ENCODE measurements around the gene BCKDHB. TPM values are rescaled to one million over a fixed set of nuclear protein-coding genes. Genes with fewer than 3 reads are reported as not detected.

The BCKDHB gene
- total and polyA plus RNA-seq, 2 experiments from 2014 or later, result 32.1 to 42.7 TPM

GRCh38 chr6:80245043-80245442, 138.6 kb downstream of the BCKDHB start (continued):
- TF ChIP-seq REST (IDR thresholded peaks at IDR 0.05; ENCODE audit: unreplicated experiment) (no peak), EZH2phosphoT487 (IDR thresholded peaks at IDR 0.05; ENCODE audit: unreplicated experiment) (no peak), STAT1 (IDR thresholded peaks at IDR 0.05; ENCODE audit: unreplicated experiment) (no peak)

DNA sequence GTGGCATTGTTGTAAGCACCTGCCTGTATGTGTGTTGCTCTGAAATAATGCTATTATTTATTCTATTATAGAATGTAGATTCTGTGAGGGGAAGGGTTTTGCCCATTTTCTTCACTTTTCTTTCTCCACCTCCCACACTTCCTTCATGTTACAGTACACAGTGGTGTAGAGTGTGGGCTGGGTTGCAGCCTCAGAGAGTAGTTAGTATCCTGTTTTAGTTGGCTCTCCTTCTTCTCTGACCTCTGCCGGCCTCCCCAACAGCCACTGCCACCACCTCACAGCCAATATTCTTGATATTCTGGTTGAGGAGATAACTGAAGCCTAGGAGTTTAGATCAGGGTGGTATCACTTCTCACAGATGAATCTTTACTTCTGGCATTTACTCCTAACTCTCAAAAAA, 143.4 kb downstream of the BCKDHB start:
- H3K36me3 ChIP-seq (ENCODE audit: insufficient read depth), result no peaks in the 10 kb centered on the region
- no peak overlapping the region for H2AFZ ChIP-seq
- no peaks in the 10 kb centered on the region for H3K4me1 ChIP-seq (ENCODE audit: insufficient read depth)
- Mint-ChIP-seq H3K9me3 (no peaks in the 10 kb centered on the region), H3K36me3 (ENCODE audit: low read depth) (no peaks in the 10 kb centered on the region), H3K4me1 (no peaks in the 10 kb centered on the region; the same call in 2 of the 3 replicates), H3K27me3 (ENCODE audit: insufficient read depth, low read depth, poor library complexity) (no peaks in the 10 kb centered on the region), H3K4me3 (no peak overlapping the region), H3K27ac (no peak overlapping the region)
- H4K20me1 ChIP-seq (replicated peaks; ENCODE audit: insufficient read depth), result no peaks in the 10 kb centered on the region
- H3F3A ChIP-seq (replicated peaks; ENCODE audit: low read depth), result no peaks in the 10 kb centered on the region
- H3K9me2 ChIP-seq (ENCODE audit: insufficient read depth), result no peaks in the 10 kb centered on the region
- H3K27ac ChIP-seq (ENCODE audit: low read depth), result no peak overlapping the region
- no peaks in the 10 kb centered on the region for H3K27me3 ChIP-seq (ENCODE audit: insufficient read depth)
- H3K4me3 ChIP-seq, result no peak overlapping the region
- DNase-seq (ENCODE audit: low spot score) (no peak), ATAC-seq (no peak)
- no peak overlapping the region for H3K4me2 ChIP-seq
- H3K79me2 ChIP-seq (replicated peaks; ENCODE audit: insufficient read depth), result no peaks in the 10 kb centered on the region
- TF ChIP-seq ETS1 (IDR thresholded peaks at IDR 0.05) (no peak), EZH2 (IDR thresholded peaks at IDR 0.05; ENCODE audit: low read depth, unreplicated experiment) (no peak), ZNF331 (CRISPR knock-in tag; IDR thresholded peaks at IDR 0.05; ENCODE audit: low read depth) (no peak), NANOG (IDR thresholded peaks at IDR 0.05; ENCODE audit: borderline replicate concordance) (no peak), ZNF114 (CRISPR knock-in tag; IDR thresholded peaks at IDR 0.05) (no peak), REST (IDR thresholded peaks at IDR 0.05; ENCODE audit: unreplicated experiment) (no peak), CREB1 (CRISPR knock-in tag; IDR thresholded peaks at IDR 0.05; ENCODE audit: low read depth) (no peak), JUNB (IDR thresholded peaks at IDR 0.05; ENCODE audit: unreplicated experiment) (no peak), CTCF (conservative IDR thresholded peaks at IDR 0.05; ENCODE audit: low read depth in 2 of 2) (no peak), POLR2AphosphoS5 (IDR thresholded peaks at IDR 0.05; ENCODE audit: low read depth) (no peak), STAT1 (IDR thresholded peaks at IDR 0.05; ENCODE audit: unreplicated experiment) (no peak)
